ENCODE data around the gene MPZL3.

DNA sequence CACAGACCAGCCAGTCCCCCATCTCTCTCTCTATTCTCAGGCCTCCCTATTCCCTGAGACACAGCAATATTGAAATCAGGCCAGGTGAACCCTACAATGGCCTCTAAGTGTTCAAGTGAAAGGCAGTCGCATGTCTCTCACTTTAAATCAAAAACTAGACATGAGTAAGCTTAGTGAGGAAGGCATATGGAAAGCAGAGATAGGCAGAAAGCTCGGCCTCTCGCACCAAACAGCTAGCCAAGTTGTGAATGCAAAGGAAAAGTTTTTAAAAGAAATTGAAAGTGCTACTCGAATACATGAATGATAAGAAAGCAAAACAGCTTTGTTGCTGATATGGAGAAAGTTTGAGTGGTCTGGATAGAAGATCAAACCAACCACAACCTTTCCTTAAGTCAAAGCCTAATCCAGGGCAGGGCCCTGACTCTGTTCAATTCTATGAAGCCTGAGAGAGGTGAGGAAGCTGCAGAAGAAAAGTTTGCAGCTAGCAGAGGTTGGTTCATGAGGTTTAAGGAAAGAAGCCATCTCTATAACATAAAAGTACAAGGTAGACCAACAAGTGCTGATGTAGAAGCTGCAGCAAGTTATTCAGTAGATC lies 31.7 kb upstream of the MPZL3 start:
- TF ChIP-seq, protein P1, sequence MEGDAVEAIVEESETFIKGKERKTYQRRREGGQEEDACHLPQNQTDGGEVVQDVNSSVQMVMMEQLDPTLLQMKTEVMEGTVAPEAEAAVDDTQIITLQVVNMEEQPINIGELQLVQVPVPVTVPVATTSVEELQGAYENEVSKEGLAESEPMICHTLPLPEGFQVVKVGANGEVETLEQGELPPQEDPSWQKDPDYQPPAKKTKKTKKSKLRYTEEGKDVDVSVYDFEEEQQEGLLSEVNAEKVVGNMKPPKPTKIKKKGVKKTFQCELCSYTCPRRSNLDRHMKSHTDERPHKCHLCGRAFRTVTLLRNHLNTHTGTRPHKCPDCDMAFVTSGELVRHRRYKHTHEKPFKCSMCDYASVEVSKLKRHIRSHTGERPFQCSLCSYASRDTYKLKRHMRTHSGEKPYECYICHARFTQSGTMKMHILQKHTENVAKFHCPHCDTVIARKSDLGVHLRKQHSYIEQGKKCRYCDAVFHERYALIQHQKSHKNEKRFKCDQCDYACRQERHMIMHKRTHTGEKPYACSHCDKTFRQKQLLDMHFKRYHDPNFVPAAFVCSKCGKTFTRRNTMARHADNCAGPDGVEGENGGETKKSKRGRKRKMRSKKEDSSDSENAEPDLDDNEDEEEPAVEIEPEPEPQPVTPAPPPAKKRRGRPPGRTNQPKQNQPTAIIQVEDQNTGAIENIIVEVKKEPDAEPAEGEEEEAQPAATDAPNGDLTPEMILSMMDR (IDR thresholded peaks at IDR 0.05) = no peak
- no peak for TF ChIP-seq POLR2A (IDR thresholded peaks at IDR 0.05)
